ENCODE measurements around the gene GRK5.

The GRK5 gene

DNA sequence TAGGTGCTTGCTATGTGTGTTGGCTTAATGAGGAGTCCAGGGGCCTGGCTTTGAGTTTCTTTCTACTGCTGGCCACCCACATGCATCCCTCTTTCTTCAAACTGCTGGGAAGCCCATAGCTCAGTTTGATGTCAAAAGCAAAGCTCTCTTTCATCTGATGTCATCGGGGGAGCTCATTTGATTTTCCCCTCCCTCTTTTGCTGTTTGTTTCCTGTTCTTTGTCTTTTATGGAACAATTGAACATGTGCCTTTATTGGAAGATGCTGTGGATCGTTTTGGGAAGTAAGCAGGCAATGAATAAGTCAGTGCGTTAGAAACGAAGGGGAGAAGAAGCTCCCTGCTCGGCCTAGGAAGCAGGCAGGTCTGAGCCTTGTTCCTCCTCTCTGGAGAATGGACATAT, 140.7 kb downstream of the GRK5 start:
- H3K4me2 ChIP-seq (ENCODE audit: low read length): no peak overlapping the region
- peaks cover 11% of the 10 kb centered on the region for H3K4me1 ChIP-seq
- H3K79me2 ChIP-seq: peaks cover 75% of the 10 kb centered on the region
- no peak overlapping the region for H2AFZ ChIP-seq
- H3K27me3 ChIP-seq (ENCODE audit: control insufficient read depth, insufficient read depth, low read length): no peaks in the 10 kb centered on the region
- no peak for TF ChIP-seq CTCF (IDR thresholded peaks at IDR 0.05)
- no peak overlapping the region for H3K27ac ChIP-seq
- H3K9me3 ChIP-seq (ENCODE audit: control insufficient read depth, low read length): no peaks in the 10 kb centered on the region
- H3K36me3 ChIP-seq (ENCODE audit: control insufficient read depth, insufficient read depth, low read length): no peaks in the 10 kb centered on the region
- H3K9ac ChIP-seq: no peak overlapping the region
- H3K4me3 ChIP-seq (ENCODE audit: low read depth, low read length): no peak overlapping the region

DNA sequence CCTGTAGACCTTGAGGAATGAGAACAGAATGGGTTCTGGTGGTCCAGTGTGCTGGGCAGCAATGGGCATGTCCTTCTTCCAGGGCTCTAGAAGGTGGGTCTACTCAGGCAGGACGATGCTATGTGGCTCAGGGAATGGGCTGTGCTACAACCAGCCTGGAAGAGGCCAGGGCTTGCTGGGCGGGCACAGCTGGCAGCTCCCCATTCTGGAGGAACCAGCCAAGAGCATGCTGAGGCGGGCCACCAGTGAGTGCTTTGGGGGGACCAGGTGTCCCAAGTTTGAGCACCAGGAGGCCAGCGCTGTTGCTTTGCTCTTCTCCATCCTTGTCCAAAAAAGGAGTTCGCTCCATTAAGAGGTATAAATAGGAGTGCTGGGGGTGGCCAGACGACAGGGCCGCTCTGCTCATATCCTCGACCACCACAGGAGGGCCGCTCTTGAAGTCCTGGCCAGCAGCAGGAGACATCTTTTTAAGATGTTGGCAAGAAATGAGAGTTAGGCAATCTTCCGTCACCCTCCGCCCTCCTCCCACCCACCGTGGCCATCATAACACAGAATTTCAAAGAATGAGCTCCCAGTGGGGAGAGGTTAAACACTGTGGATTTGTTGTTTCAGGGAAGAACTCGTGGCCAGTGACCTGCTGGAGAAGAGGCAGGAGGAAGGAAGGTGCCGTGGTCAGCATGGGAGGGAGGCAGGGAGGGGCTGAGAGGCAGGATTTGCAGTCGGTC, 141.3 kb downstream of the GRK5 start:
- no peak overlapping the region for H2AFZ ChIP-seq
- H3K79me2 ChIP-seq: peaks cover 74% of the 10 kb centered on the region
- no peak overlapping the region for H3K9ac ChIP-seq
- peaks cover 11% of the 10 kb centered on the region for H3K4me1 ChIP-seq
- H3K9me3 ChIP-seq (ENCODE audit: control insufficient read depth, low read length): no peaks in the 10 kb centered on the region
- no peaks in the 10 kb centered on the region for H3K27me3 ChIP-seq (ENCODE audit: control insufficient read depth, insufficient read depth, low read length)
- H3K4me3 ChIP-seq (ENCODE audit: low read depth, low read length): no peak overlapping the region
- no peaks in the 10 kb centered on the region for H3K36me3 ChIP-seq (ENCODE audit: control insufficient read depth, insufficient read depth, low read length)
- H3K27ac ChIP-seq: no peak overlapping the region
- TF ChIP-seq CTCF (IDR thresholded peaks at IDR 0.05): peak; percentile 5
- no peak overlapping the region for H3K4me2 ChIP-seq (ENCODE audit: low read length)

- Histone ChIP-seq H3K9me3 (ENCODE audit: control insufficient read depth, low read length) (no peaks in the 10 kb centered on the region), H2AFZ (no peak overlapping the region), H3K79me2 (peaks cover 72% of the 10 kb centered on the region), H3K27me3 (ENCODE audit: control insufficient read depth, insufficient read depth, low read length) (no peaks in the 10 kb centered on the region), H3K4me1 (peaks cover 11% of the 10 kb centered on the region), H3K4me2 (ENCODE audit: low read length) (no peak overlapping the region), H3K9ac (no peak overlapping the region), H3K27ac (no peak overlapping the region), H3K36me3 (ENCODE audit: control insufficient read depth, insufficient read depth, low read length) (no peaks in the 10 kb centered on the region), H3K4me3 (ENCODE audit: low read depth, low read length) (no peak overlapping the region)
- no peak for TF ChIP-seq CTCF (IDR thresholded peaks at IDR 0.05)
Observed at GRCh38 chr10:119349341-119349740, 142.0 kb downstream of the GRK5 start.

DNA sequence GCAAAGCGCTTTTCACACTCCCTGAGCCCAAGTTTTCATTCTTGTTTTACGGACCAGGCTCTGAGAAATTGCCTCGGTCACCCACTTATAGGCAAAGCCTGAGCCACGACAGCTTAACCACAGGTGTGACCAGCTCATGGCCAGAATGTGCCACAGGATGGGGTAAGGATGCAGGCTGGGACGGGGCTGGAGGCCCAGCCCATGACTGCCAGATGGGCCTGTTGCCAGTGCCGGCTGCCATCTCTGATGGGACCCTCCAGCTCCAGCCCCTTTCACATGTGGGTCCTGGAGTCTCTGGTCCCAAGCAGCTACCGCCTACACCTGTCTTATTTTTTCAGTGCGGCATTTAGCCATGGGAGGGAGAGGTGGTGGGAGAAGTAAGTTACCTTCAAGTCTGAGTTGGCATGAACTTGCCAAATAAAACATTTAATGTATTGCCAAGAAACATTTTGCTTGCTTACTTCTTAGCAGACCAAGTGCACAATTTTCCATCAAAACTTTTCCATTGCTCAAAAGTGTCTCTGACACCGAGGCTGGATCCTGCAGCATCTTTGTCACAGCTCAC, 142.6 kb downstream of the GRK5 start:
- no peak overlapping the region for H2AFZ ChIP-seq
- no peak for TF ChIP-seq CTCF (IDR thresholded peaks at IDR 0.05)
- no peak overlapping the region for H3K27ac ChIP-seq
- H3K27me3 ChIP-seq (ENCODE audit: control insufficient read depth, insufficient read depth, low read length): no peaks in the 10 kb centered on the region
- H3K79me2 ChIP-seq: peaks cover 73% of the 10 kb centered on the region
- H3K4me2 ChIP-seq (ENCODE audit: low read length): no peak overlapping the region
- no peak overlapping the region for H3K4me3 ChIP-seq (ENCODE audit: low read depth, low read length)
- no peak overlapping the region for H3K9ac ChIP-seq
- H3K9me3 ChIP-seq (ENCODE audit: control insufficient read depth, low read length): no peaks in the 10 kb centered on the region
- H3K4me1 ChIP-seq: peaks cover 11% of the 10 kb centered on the region
- H3K36me3 ChIP-seq (ENCODE audit: control insufficient read depth, insufficient read depth, low read length): no peaks in the 10 kb centered on the region
